ENCODE results near the gene VARS1.
A peak's percentile ranks its signal among the peaks of the same experiment; 100 is the strongest.

The VARS1 gene

GRCh38 chr6:31780507-31781243, 14.9 kb downstream of the VARS1 start:
- Mint-ChIP-seq H3K9me3 (no peaks in the 10 kb centered on the region), H3K36me3 (ENCODE audit: insufficient read depth) (peaks cover 19% of the 10 kb centered on the region), H3K4me3 (no peak overlapping the region), H3K4me1 (peaks cover 20% of the 10 kb centered on the region), H3K27me3 (no peaks in the 10 kb centered on the region), H3K27ac (ENCODE audit: low read depth) (peak overlapping the region; percentile 60)
- DNase-seq (ENCODE audit: low spot score in 2 of 2) (no peak), ATAC-seq (replicated peaks; ENCODE audit: extremely low read depth, poor library complexity, severe bottlenecking) (no peak)

GRCh38 chr6:31779908-31780307, 15.6 kb downstream of the VARS1 start:
- no peaks in the 10 kb centered on the region for H3K9me3 Mint-ChIP-seq
- H3K4me3 Mint-ChIP-seq = no peak overlapping the region
- H3K27me3 Mint-ChIP-seq = no peaks in the 10 kb centered on the region
- peaks cover 17% of the 10 kb centered on the region for H3K36me3 Mint-ChIP-seq (ENCODE audit: insufficient read depth)
- DNase-seq (ENCODE audit: low spot score in 2 of 2) (no peak), ATAC-seq (replicated peaks; ENCODE audit: extremely low read depth, poor library complexity, severe bottlenecking) (no peak)
- no peak overlapping the region for H3K27ac Mint-ChIP-seq (ENCODE audit: low read depth)
- H3K4me1 Mint-ChIP-seq = peaks cover 25% of the 10 kb centered on the region

GRCh38 chr6:31778999-31779885, 16.3 kb downstream of the VARS1 start:
- no peak overlapping the region for H3K4me3 Mint-ChIP-seq
- no peaks in the 10 kb centered on the region for H3K27me3 Mint-ChIP-seq
- peaks cover 17% of the 10 kb centered on the region for H3K36me3 Mint-ChIP-seq (ENCODE audit: insufficient read depth)
- DNase-seq (ENCODE audit: low spot score in 2 of 2) (no peak), ATAC-seq (replicated peaks; ENCODE audit: extremely low read depth, poor library complexity, severe bottlenecking) (no peak)
- H3K4me1 Mint-ChIP-seq = peaks cover 25% of the 10 kb centered on the region
- H3K9me3 Mint-ChIP-seq = no peaks in the 10 kb centered on the region
- H3K27ac Mint-ChIP-seq (ENCODE audit: low read depth) = no peak overlapping the region

GRCh38 chr6:31778193-31778592, 17.4 kb downstream of the VARS1 start:
- ATAC-seq (replicated peaks; ENCODE audit: extremely low read depth, poor library complexity, severe bottlenecking) = no peak
- Mint-ChIP-seq H3K36me3 (ENCODE audit: insufficient read depth) (peaks cover 13% of the 10 kb centered on the region), H3K9me3 (no peaks in the 10 kb centered on the region), H3K27me3 (no peaks in the 10 kb centered on the region), H3K27ac (ENCODE audit: low read depth) (no peak overlapping the region), H3K4me1 (peaks cover 27% of the 10 kb centered on the region), H3K4me3 (no peak overlapping the region)
- DNase-seq (ENCODE audit: low spot score in 2 of 2) = no peak

DNA sequence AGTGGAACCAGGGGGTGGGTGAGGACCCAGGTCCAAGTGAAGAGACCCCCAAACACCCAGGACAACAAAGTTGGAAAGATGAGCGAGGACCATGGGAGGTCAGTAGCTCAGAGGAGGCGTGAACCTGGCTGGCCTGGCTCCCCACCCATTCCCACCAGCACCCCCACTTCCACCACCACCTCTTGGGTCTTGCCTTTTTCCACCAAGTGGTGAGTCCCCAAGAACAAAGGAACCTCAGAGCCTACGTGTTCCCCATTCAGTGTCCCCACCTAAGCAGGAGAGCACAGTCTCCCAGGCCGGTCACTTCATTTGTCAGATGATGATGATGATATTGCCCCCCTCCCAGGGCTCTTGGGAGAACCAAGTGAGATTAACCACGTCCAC, 17.9 kb downstream of the VARS1 start:
- H3K36me3 Mint-ChIP-seq (ENCODE audit: insufficient read depth) = peaks cover 8% of the 10 kb centered on the region
- H3K27me3 Mint-ChIP-seq = no peaks in the 10 kb centered on the region
- peaks cover 33% of the 10 kb centered on the region for H3K4me1 Mint-ChIP-seq
- no peak for ATAC-seq (replicated peaks; ENCODE audit: extremely low read depth, poor library complexity, severe bottlenecking)
- no peaks in the 10 kb centered on the region for H3K9me3 Mint-ChIP-seq
- peak overlapping the region; percentile 14 for H3K4me3 Mint-ChIP-seq
- peak overlapping the region; percentile 78 for H3K27ac Mint-ChIP-seq (ENCODE audit: low read depth)
- DNase-seq (ENCODE audit: low spot score in 2 of 2) = no peak

- Mint-ChIP-seq H3K27ac (ENCODE audit: low read depth) (peak within 1 kb of the TSS; percentile 78), H3K9me3 (no peaks in the 10 kb centered on the region), H3K36me3 (ENCODE audit: insufficient read depth) (peaks cover 6% of the 10 kb centered on the region), H3K4me1 (peaks cover 34% of the 10 kb centered on the region), H3K27me3 (no peaks in the 10 kb centered on the region), H3K4me3 (peak within 1 kb of the TSS; percentile 63)
- peak; percentile 73 for ATAC-seq (replicated peaks; ENCODE audit: extremely low read depth, poor library complexity, severe bottlenecking)
- DNase-seq (ENCODE audit: low spot score in 2 of 2) = peak; percentile 31 to 54
Observed at GRCh38 chr6:31776989-31777666, 18.4 kb downstream of the VARS1 start, which contains the start of gene VWA7. VWA7 (minus strand) TSS chr6:31777328; CDS start chr6:31776779, 549 bp downstream.

GRCh38 chr6:31776485-31776988, 19.0 kb downstream of the VARS1 start:
- H3K4me1 Mint-ChIP-seq = peaks cover 35% of the 10 kb centered on the region
- no peaks in the 10 kb centered on the region for H3K9me3 Mint-ChIP-seq
- H3K36me3 Mint-ChIP-seq (ENCODE audit: insufficient read depth) = peaks cover 6% of the 10 kb centered on the region
- no peaks in the 10 kb centered on the region for H3K27me3 Mint-ChIP-seq
- H3K27ac Mint-ChIP-seq (ENCODE audit: low read depth) = peak overlapping the region; percentile 78
- ATAC-seq (replicated peaks; ENCODE audit: extremely low read depth, poor library complexity, severe bottlenecking) (no peak), DNase-seq (ENCODE audit: low spot score in 2 of 2) (no peak)
- H3K4me3 Mint-ChIP-seq = peak overlapping the region; percentile 63

GRCh38 chr6:31775633-31776484, 19.7 kb downstream of the VARS1 start:
- Mint-ChIP-seq H3K9me3 (no peaks in the 10 kb centered on the region), H3K4me1 (peaks cover 41% of the 10 kb centered on the region), H3K36me3 (ENCODE audit: insufficient read depth) (peaks cover 6% of the 10 kb centered on the region), H3K27me3 (no peaks in the 10 kb centered on the region), H3K4me3 (peak overlapping the region; percentile 63), H3K27ac (ENCODE audit: low read depth) (peak overlapping the region; percentile 78)
- DNase-seq (ENCODE audit: low spot score in 2 of 2) = no peak
- no peak for ATAC-seq (replicated peaks; ENCODE audit: extremely low read depth, poor library complexity, severe bottlenecking)

GRCh38 chr6:31775184-31775583, 20.4 kb downstream of the VARS1 start:
- H3K9me3 Mint-ChIP-seq = no peaks in the 10 kb centered on the region
- H3K27me3 Mint-ChIP-seq = no peaks in the 10 kb centered on the region
- no peak for DNase-seq (ENCODE audit: low spot score in 2 of 2)
- H3K4me1 Mint-ChIP-seq = peaks cover 41% of the 10 kb centered on the region
- H3K36me3 Mint-ChIP-seq (ENCODE audit: insufficient read depth) = peaks cover 6% of the 10 kb centered on the region
- peak overlapping the region; percentile 11 for H3K4me3 Mint-ChIP-seq
- ATAC-seq (replicated peaks; ENCODE audit: extremely low read depth, poor library complexity, severe bottlenecking) = no peak
- H3K27ac Mint-ChIP-seq (ENCODE audit: low read depth) = no peak overlapping the region

- ATAC-seq (replicated peaks; ENCODE audit: extremely low read depth, poor library complexity, severe bottlenecking) = no peak
- Mint-ChIP-seq H3K27ac (ENCODE audit: low read depth) (no peak overlapping the region), H3K4me1 (peaks cover 39% of the 10 kb centered on the region), H3K9me3 (no peaks in the 10 kb centered on the region), H3K27me3 (no peaks in the 10 kb centered on the region), H3K36me3 (ENCODE audit: insufficient read depth) (peaks cover 2% of the 10 kb centered on the region), H3K4me3 (peak overlapping the region; percentile 49)
- DNase-seq (ENCODE audit: low spot score in 2 of 2) = no peak
Observed at GRCh38 chr6:31771992-31772358, 23.6 kb downstream of the VARS1 start.

DNA sequence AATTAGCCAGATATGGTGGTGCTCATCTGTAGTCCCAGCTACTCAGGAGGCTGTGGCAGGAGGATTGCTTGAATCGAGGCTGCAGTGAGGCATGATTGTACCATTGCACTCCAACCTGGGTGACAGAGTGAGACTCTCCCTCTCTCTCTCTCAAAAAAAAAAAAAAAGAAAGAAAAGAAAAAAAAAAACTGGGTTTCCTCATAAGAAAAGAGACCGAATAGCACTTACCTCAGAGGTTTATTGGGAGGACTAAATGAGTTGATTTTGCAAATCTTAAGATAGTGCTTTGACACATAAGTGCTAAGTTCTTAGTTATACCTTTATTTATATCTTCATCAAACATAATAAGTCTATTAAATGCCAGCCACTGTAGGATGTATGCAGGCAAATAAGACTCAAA, 24.7 kb downstream of the VARS1 start:
- no peaks in the 10 kb centered on the region for H3K9me3 Mint-ChIP-seq
- no peak for ATAC-seq (replicated peaks; ENCODE audit: extremely low read depth, poor library complexity, severe bottlenecking)

More for the DNA sequence above, 24.7 kb downstream of the VARS1 start:
- no peak for DNase-seq (ENCODE audit: low spot score in 2 of 2)
- no peaks in the 10 kb centered on the region for H3K27me3 Mint-ChIP-seq
- H3K36me3 Mint-ChIP-seq (ENCODE audit: insufficient read depth) = peaks cover 2% of the 10 kb centered on the region
- peak overlapping the region; percentile 7 for H3K4me3 Mint-ChIP-seq
- H3K4me1 Mint-ChIP-seq = peaks cover 29% of the 10 kb centered on the region
- H3K27ac Mint-ChIP-seq (ENCODE audit: low read depth) = no peak overlapping the region

Measured in central memory CD8-positive, alpha-beta T cell (primary cell).